ENCODE results near the gene NEAT1. TPM values are rescaled to one million over a fixed set of nuclear protein-coding genes. Genes with fewer than 3 reads are reported as not detected.

Gene NEAT1
- total RNA-seq, 1 donor, result 818 TPM

GRCh38 chr11:65445604-65446445, 23.2 kb downstream of the NEAT1 start:
- Histone ChIP-seq H3K36me3 (ENCODE audit: insufficient read depth, low read length) (peaks cover 62% of the 10 kb centered on the region), H4K20me1 (ENCODE audit: insufficient read depth, low read length) (peaks cover 72% of the 10 kb centered on the region), H3K4me1 (ENCODE audit: insufficient read depth, low read length) (peaks cover 39% of the 10 kb centered on the region)

GRCh38 chr11:65446446-65447277, 24.1 kb downstream of the NEAT1 start:
- H3K36me3 ChIP-seq (ENCODE audit: insufficient read depth, low read length), result peaks cover 54% of the 10 kb centered on the region
- H2AFZ ChIP-seq (ENCODE audit: low read length), result no peak overlapping the region
- DNase-seq (ENCODE audit: insufficient read length, low spot score, missing footprints), result peak; percentile 75
- no peak overlapping the region for H3K4me3 ChIP-seq (ENCODE audit: insufficient read depth, low read length)
- no peaks in the 10 kb centered on the region for H3K27me3 ChIP-seq (ENCODE audit: insufficient read depth, low read length)
- no peak for TF ChIP-seq CTCF (IDR thresholded peaks at IDR 0.05; ENCODE audit: extremely low read depth, low read depth, low read length)
- H3K4me2 ChIP-seq (ENCODE audit: insufficient read depth, low read length), result no peak overlapping the region
- H3K9me3 ChIP-seq (ENCODE audit: low read depth, low read length), result no peaks in the 10 kb centered on the region
- peaks cover 55% of the 10 kb centered on the region for H3K79me2 ChIP-seq (ENCODE audit: insufficient read depth, low read length)
- H4K20me1 ChIP-seq (ENCODE audit: insufficient read depth, low read length), result peaks cover 64% of the 10 kb centered on the region
- peak overlapping the region; percentile 75 for H3K27ac ChIP-seq (ENCODE audit: low read depth, low read length)
- peaks cover 33% of the 10 kb centered on the region for H3K4me1 ChIP-seq (ENCODE audit: insufficient read depth, low read length)

More at GRCh38 chr11:65445604-65446445, 23.2 kb downstream of the NEAT1 start:
- no peaks in the 10 kb centered on the region for H3K9me3 ChIP-seq (ENCODE audit: low read depth, low read length)
- H3K27ac ChIP-seq (ENCODE audit: low read depth, low read length), result peak overlapping the region; percentile 75
- H3K4me3 ChIP-seq (ENCODE audit: insufficient read depth, low read length), result no peak overlapping the region
- H3K27me3 ChIP-seq (ENCODE audit: insufficient read depth, low read length), result no peaks in the 10 kb centered on the region
- no peak for TF ChIP-seq CTCF (IDR thresholded peaks at IDR 0.05; ENCODE audit: extremely low read depth, low read depth, low read length)
- no peak overlapping the region for H2AFZ ChIP-seq (ENCODE audit: low read length)
- DNase-seq (ENCODE audit: insufficient read length, low spot score, missing footprints), result peak; percentile 87
- H3K4me2 ChIP-seq (ENCODE audit: insufficient read depth, low read length), result no peak overlapping the region
- peaks cover 63% of the 10 kb centered on the region for H3K79me2 ChIP-seq (ENCODE audit: insufficient read depth, low read length)

GRCh38 chr11:65448074-65448417, 25.4 kb downstream of the NEAT1 start:
- H3K27me3 ChIP-seq (ENCODE audit: insufficient read depth, low read length), result no peaks in the 10 kb centered on the region
- no peak overlapping the region for H2AFZ ChIP-seq (ENCODE audit: low read length)
- peaks cover 29% of the 10 kb centered on the region for H3K4me1 ChIP-seq (ENCODE audit: insufficient read depth, low read length)
- DNase-seq (ENCODE audit: insufficient read length, low spot score, missing footprints), result no peak
- H4K20me1 ChIP-seq (ENCODE audit: insufficient read depth, low read length), result peaks cover 54% of the 10 kb centered on the region
- TF ChIP-seq CTCF (IDR thresholded peaks at IDR 0.05; ENCODE audit: extremely low read depth, low read depth, low read length), result no peak
- H3K4me2 ChIP-seq (ENCODE audit: insufficient read depth, low read length), result no peak overlapping the region
- peak overlapping the region; percentile 48 for H3K27ac ChIP-seq (ENCODE audit: low read depth, low read length)
- H3K79me2 ChIP-seq (ENCODE audit: insufficient read depth, low read length), result peaks cover 42% of the 10 kb centered on the region
- peaks cover 41% of the 10 kb centered on the region for H3K36me3 ChIP-seq (ENCODE audit: insufficient read depth, low read length)
- H3K9me3 ChIP-seq (ENCODE audit: low read depth, low read length), result no peaks in the 10 kb centered on the region
- H3K4me3 ChIP-seq (ENCODE audit: insufficient read depth, low read length), result no peak overlapping the region
